ENCODE measurements around the gene MOCOS. TPM values are rescaled to one million over a fixed set of nuclear protein-coding genes. Genes with fewer than 3 reads are reported as not detected.

Gene MOCOS
- total RNA-seq, 1 donor from 2014 or later = 1.3 TPM

- Mint-ChIP-seq H3K4me3 (ENCODE audit: unreplicated experiment) (no peak overlapping the region), H3K4me1 (ENCODE audit: low read depth, unreplicated experiment) (no peaks in the 10 kb centered on the region), H3K9me3 (ENCODE audit: unreplicated experiment) (no peaks in the 10 kb centered on the region), H3K36me3 (ENCODE audit: unreplicated experiment) (no peaks in the 10 kb centered on the region), H3K27ac (ENCODE audit: unreplicated experiment) (no peak overlapping the region), H3K27me3 (ENCODE audit: unreplicated experiment) (peaks cover 3% of the 10 kb centered on the region)
- TF ChIP-seq CTCF (IDR thresholded peaks at IDR 0.05; ENCODE audit: partially characterized antibody, unreplicated experiment) = no peak
- no peak for DNase-seq
Observed at GRCh38 chr18:36262971-36263370, 75.7 kb downstream of the MOCOS start.

DNA sequence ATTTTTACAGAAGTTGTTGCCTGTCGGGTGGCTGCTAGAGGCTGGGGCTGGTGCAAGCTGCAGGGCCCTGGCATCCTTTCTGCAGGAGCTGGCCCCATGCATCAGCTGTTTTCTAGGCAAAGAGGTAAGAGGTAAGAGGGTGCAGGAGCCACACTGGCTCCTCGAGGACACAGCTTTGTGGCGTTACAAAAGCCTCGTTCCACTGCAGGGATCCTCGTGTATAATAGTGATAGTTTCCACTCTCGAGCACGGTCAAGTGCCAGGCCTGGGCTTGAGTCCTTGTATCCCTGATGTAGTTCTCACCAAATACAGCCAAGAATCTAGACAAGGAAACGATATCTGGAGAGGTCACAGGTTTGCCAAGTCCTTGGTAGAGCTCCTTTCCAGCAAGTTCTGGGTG, 77.0 kb downstream of the MOCOS start:
- no peak for TF ChIP-seq CTCF (IDR thresholded peaks at IDR 0.05; ENCODE audit: partially characterized antibody, unreplicated experiment)
- Mint-ChIP-seq H3K4me3 (ENCODE audit: unreplicated experiment) (no peak overlapping the region), H3K9me3 (ENCODE audit: unreplicated experiment) (no peaks in the 10 kb centered on the region), H3K36me3 (ENCODE audit: unreplicated experiment) (no peaks in the 10 kb centered on the region), H3K4me1 (ENCODE audit: low read depth, unreplicated experiment) (no peaks in the 10 kb centered on the region), H3K27me3 (ENCODE audit: unreplicated experiment) (peaks cover 3% of the 10 kb centered on the region), H3K27ac (ENCODE audit: unreplicated experiment) (no peak overlapping the region)
- no peak for DNase-seq

DNA sequence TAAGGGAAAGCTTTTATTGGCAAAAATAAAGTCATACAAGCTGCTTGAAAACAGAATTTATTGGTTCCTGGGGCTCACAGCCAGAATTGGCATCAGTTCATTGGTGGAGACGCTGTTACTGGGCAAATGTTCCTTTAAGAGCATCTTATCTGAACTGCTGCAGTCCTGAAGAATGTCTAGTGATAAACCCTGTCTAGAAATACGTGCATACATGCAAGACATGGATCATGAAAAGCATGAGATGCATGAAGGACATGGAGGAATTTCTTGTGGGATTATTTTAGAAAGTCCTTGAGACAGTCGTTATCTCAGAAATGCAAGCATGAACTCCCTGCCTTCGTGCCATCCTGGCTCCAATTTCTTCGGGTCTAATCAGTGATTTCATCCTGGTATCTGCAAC, 77.7 kb downstream of the MOCOS start:
- Mint-ChIP-seq H3K4me3 (ENCODE audit: unreplicated experiment) (no peak overlapping the region), H3K27ac (ENCODE audit: unreplicated experiment) (no peak overlapping the region), H3K27me3 (ENCODE audit: unreplicated experiment) (peaks cover 3% of the 10 kb centered on the region), H3K9me3 (ENCODE audit: unreplicated experiment) (no peaks in the 10 kb centered on the region), H3K36me3 (ENCODE audit: unreplicated experiment) (no peaks in the 10 kb centered on the region), H3K4me1 (ENCODE audit: low read depth, unreplicated experiment) (no peaks in the 10 kb centered on the region)
- TF ChIP-seq CTCF (IDR thresholded peaks at IDR 0.05; ENCODE audit: partially characterized antibody, unreplicated experiment) = no peak
- no peak for DNase-seq

GRCh38 chr18:36269157-36269556, 81.9 kb downstream of the MOCOS start:
- Mint-ChIP-seq H3K27me3 (ENCODE audit: unreplicated experiment) (no peaks in the 10 kb centered on the region), H3K36me3 (ENCODE audit: unreplicated experiment) (no peaks in the 10 kb centered on the region), H3K4me1 (ENCODE audit: low read depth, unreplicated experiment) (no peaks in the 10 kb centered on the region), H3K4me3 (ENCODE audit: unreplicated experiment) (no peak overlapping the region), H3K27ac (ENCODE audit: unreplicated experiment) (no peak overlapping the region), H3K9me3 (ENCODE audit: unreplicated experiment) (no peaks in the 10 kb centered on the region)
- DNase-seq = no peak
- TF ChIP-seq CTCF (IDR thresholded peaks at IDR 0.05; ENCODE audit: partially characterized antibody, unreplicated experiment) = no peak

- DNase-seq = no peak
- H3K4me3 Mint-ChIP-seq (ENCODE audit: unreplicated experiment) = no peak overlapping the region
- H3K36me3 Mint-ChIP-seq (ENCODE audit: unreplicated experiment) = no peaks in the 10 kb centered on the region
- H3K27ac Mint-ChIP-seq (ENCODE audit: unreplicated experiment) = no peak overlapping the region
- no peaks in the 10 kb centered on the region for H3K9me3 Mint-ChIP-seq (ENCODE audit: unreplicated experiment)
- TF ChIP-seq CTCF (IDR thresholded peaks at IDR 0.05; ENCODE audit: partially characterized antibody, unreplicated experiment) = no peak
- H3K4me1 Mint-ChIP-seq (ENCODE audit: low read depth, unreplicated experiment) = no peaks in the 10 kb centered on the region
- H3K27me3 Mint-ChIP-seq (ENCODE audit: unreplicated experiment) = no peaks in the 10 kb centered on the region
Observed at GRCh38 chr18:36271153-36271552, 83.9 kb downstream of the MOCOS start.
